Central memory CD4-positive, alpha-beta T cell (primary cell): Measurements from ENCODE around the gene RGL1.

Source experiments
- DNase-seq: peaks from one replicate; pipeline ENCODE4 v3.0.0; 2022

Gene RGL1

GRCh38 chr1:183893561-183894289, 88.8 kb downstream of the RGL1 start:
- DNase-seq = no peak

- no peak for DNase-seq
Observed at GRCh38 chr1:183894290-183894565, 89.3 kb downstream of the RGL1 start.

GRCh38 chr1:183896466-183897048, 91.6 kb downstream of the RGL1 start:
- no peak for DNase-seq

- DNase-seq = no peak
Observed at GRCh38 chr1:183898001-183898396, 93.1 kb downstream of the RGL1 start.

GRCh38 chr1:183898610-183899009, 93.7 kb downstream of the RGL1 start:
- DNase-seq = no peak

- no peak for DNase-seq
Observed at GRCh38 chr1:183901748-183902330, 96.9 kb downstream of the RGL1 start.

- DNase-seq = no peak
Observed at GRCh38 chr1:183903101-183903500, 98.2 kb downstream of the RGL1 start.

- no peak for DNase-seq
Observed at GRCh38 chr1:183905508-183906113, 100.7 kb downstream of the RGL1 start.

GRCh38 chr1:183907070-183907469, 102.2 kb downstream of the RGL1 start:
- no peak for DNase-seq

GRCh38 chr1:183908079-183908478, 103.2 kb downstream of the RGL1 start:
- no peak for DNase-seq

- no peak for DNase-seq
Observed at GRCh38 chr1:183909672-183910071, 104.8 kb downstream of the RGL1 start.

GRCh38 chr1:183910845-183911244, 105.9 kb downstream of the RGL1 start:
- DNase-seq = no peak

GRCh38 chr1:183911285-183911684, 106.4 kb downstream of the RGL1 start:
- no peak for DNase-seq

GRCh38 chr1:183912265-183912886, 107.5 kb downstream of the RGL1 start:
- DNase-seq = no peak

GRCh38 chr1:183913567-183913993, 108.7 kb downstream of the RGL1 start:
- DNase-seq = no peak

GRCh38 chr1:183914276-183914675, 109.4 kb downstream of the RGL1 start:
- DNase-seq = no peak

GRCh38 chr1:183914891-183915290, 110.0 kb downstream of the RGL1 start:
- no peak for DNase-seq

- peak; percentile 76 for DNase-seq
Observed at GRCh38 chr1:183915625-183916510, 110.9 kb downstream of the RGL1 start.

- no peak for DNase-seq
Observed at GRCh38 chr1:183916574-183916973, 111.7 kb downstream of the RGL1 start.

- DNase-seq = no peak
Observed at GRCh38 chr1:183918589-183918988, 113.7 kb downstream of the RGL1 start.

- no peak for DNase-seq
Observed at GRCh38 chr1:183920651-183921050, 115.7 kb downstream of the RGL1 start.

GRCh38 chr1:183922197-183922596, 117.3 kb downstream of the RGL1 start:
- no peak for DNase-seq

- DNase-seq = no peak
Observed at GRCh38 chr1:183925947-183926346, 121.0 kb downstream of the RGL1 start.
